Tibial nerve (tissue), 4 donors: ENCODE results near the gene MAPK10.

Source experiments
- EP300 ChIP-seq, 2 donors: sonication (generic); formaldehyde crosslinking; IDR thresholded peaks; one replicate each; pipeline ENCODE4 v1.6.1; 2017; ENCODE audit warnings: antibody characterized with exemption in 2 of 2, mild to moderate bottlenecking in 1 of 2
- POLR2A ChIP-seq, 2 donors: fragments of 450-650 bp; IDR thresholded peaks; one replicate each; pipeline ENCODE4 v1.6.1; 2017; ENCODE audit warnings: antibody characterized with exemption in 2 of 2, mild to moderate bottlenecking in 2 of 2, moderate library complexity in 2 of 2
- TF ChIP-seq, protein P1 (sequence below), 5 experiments: fragments of 200-600 bp in 3 of 5; fragments of 450-650 bp in 2 of 5; sonication (generic) in 3 of 5; IDR thresholded peaks; one replicate each; pipeline ENCODE4 v1.5.1; 2016 to 2019; ENCODE audit warnings: antibody characterized with exemption in 5 of 5, mild to moderate bottlenecking in 3 of 5, moderate library complexity in 2 of 5

DNA sequence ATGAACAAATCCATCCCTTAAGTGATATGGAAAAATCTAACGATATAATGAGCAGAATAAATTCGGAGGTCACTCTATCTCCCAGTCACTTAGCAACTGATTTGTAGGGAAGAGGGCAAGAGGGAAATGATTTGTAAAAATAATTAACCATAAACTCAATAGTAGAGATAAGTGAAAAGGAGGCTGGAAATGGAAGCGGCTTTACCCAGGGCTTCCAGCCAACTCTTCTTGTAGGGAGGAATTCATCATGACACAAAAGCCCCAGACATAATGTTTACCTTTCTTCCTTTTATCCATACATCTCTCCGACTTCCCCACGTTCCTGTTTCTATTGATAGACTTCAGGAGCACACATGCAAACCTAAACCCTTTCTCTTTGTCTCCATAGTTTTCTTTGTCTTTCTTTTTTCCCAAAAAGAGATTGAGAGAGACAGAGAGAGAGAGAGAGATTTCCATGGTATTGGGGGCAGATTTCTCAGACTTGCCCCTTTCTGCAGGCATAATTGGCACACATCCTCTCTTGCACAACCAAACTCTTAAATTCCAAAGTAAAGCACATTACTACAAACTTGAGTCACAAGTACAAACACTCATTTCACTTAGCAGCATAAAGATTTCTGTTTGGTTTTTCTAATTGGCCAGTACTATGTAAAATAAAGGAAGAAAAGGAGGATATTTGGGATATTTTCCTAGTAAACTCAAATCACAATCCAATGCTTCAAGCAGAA lies 140.9 kb downstream of the MAPK10 start:
- TF ChIP-seq POLR2A (IDR thresholded peaks at IDR 0.05) (no peak), EP300 (IDR thresholded peaks at IDR 0.05) (no peak)
- TF ChIP-seq, protein P1, sequence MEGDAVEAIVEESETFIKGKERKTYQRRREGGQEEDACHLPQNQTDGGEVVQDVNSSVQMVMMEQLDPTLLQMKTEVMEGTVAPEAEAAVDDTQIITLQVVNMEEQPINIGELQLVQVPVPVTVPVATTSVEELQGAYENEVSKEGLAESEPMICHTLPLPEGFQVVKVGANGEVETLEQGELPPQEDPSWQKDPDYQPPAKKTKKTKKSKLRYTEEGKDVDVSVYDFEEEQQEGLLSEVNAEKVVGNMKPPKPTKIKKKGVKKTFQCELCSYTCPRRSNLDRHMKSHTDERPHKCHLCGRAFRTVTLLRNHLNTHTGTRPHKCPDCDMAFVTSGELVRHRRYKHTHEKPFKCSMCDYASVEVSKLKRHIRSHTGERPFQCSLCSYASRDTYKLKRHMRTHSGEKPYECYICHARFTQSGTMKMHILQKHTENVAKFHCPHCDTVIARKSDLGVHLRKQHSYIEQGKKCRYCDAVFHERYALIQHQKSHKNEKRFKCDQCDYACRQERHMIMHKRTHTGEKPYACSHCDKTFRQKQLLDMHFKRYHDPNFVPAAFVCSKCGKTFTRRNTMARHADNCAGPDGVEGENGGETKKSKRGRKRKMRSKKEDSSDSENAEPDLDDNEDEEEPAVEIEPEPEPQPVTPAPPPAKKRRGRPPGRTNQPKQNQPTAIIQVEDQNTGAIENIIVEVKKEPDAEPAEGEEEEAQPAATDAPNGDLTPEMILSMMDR (IDR thresholded peaks at IDR 0.05) = no peak
